ENCODE data around the gene PLEKHA6.

GRCh38 chr1:204172404-204173029 lies 187.2 kb downstream of the PLEKHA6 start:
- TF ChIP-seq EP300 (IDR thresholded peaks at IDR 0.05): no peak
- TF ChIP-seq POLR2A (IDR thresholded peaks at IDR 0.05): no peak
- TF ChIP-seq POLR2AphosphoS5 (IDR thresholded peaks at IDR 0.05): no peak
- TF ChIP-seq, protein P1, sequence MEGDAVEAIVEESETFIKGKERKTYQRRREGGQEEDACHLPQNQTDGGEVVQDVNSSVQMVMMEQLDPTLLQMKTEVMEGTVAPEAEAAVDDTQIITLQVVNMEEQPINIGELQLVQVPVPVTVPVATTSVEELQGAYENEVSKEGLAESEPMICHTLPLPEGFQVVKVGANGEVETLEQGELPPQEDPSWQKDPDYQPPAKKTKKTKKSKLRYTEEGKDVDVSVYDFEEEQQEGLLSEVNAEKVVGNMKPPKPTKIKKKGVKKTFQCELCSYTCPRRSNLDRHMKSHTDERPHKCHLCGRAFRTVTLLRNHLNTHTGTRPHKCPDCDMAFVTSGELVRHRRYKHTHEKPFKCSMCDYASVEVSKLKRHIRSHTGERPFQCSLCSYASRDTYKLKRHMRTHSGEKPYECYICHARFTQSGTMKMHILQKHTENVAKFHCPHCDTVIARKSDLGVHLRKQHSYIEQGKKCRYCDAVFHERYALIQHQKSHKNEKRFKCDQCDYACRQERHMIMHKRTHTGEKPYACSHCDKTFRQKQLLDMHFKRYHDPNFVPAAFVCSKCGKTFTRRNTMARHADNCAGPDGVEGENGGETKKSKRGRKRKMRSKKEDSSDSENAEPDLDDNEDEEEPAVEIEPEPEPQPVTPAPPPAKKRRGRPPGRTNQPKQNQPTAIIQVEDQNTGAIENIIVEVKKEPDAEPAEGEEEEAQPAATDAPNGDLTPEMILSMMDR (IDR thresholded peaks at IDR 0.05): no peak
